K562 (cell line): ENCODE results near the gene ZNF649. TPM values are rescaled to one million over a fixed set of nuclear protein-coding genes. Genes with fewer than 3 reads are reported as not detected.

Experiments used
- ATAC-seq: fragments of 200-7000 bp; cut with Tn5 transposase; 3 replicates; pipeline ENCODE4 v1.9.1; 2020; ENCODE audit warnings: moderate library complexity
- BruUV-seq: library from RNA; stranded (reverse); fragments of 400-500 nt; replicated peaks from 2 replicates; lab custom pipeline; 2021; lab: Mats Ljungman, UMichigan
- CTCF ChIA-PET: fragments of 300-600 bp; formaldehyde crosslinking; extraction: SDS; loops from one replicate; lab custom pipeline; 2021; ENCODE audit warnings: low intra/inter-chr PET ratio; lab: Yijun Ruan, JAX
- POLR2A ChIA-PET: fragments of 300-600, 350-650 bp; sonication (Branson Sonifier 250); formaldehyde crosslinking; extraction: SDS; loops from one replicate; lab custom pipeline; 2021; ENCODE audit warnings: antibody characterized with exemption, inconsistent platforms; lab: Yijun Ruan, JAX
- DNase-seq, 4 experiments: peaks; one replicate each; pipeline versions ENCODE4 v3.0.0 to v3.0.0-alpha.2; 2011 to 2018; ENCODE audit warnings: low spot score in 3 of 4, mixed read lengths in 3 of 4; ENCODE audit errors: extremely low read depth in 1 of 4
- FAIRE-seq: peaks from 2 replicates; lab custom pipeline; 2011; peaks lifted over from hg19 to GRCh38; lab: Jason Lieb, UNC
- H2AFZ ChIP-seq: 2 replicates; pipeline ENCODE4 v1.6.0; 2011; ENCODE audit warnings: low read depth, low read length, control low read depth, inconsistent platforms
- H3K27ac ChIP-seq: fragments of 200-600 bp; 3 replicates; pipeline ENCODE4 v1.8.0; 2011; ENCODE audit warnings: low read depth, mild to moderate bottlenecking, control low read depth, inconsistent platforms, low read length, moderate library complexity, mixed read lengths; ENCODE audit errors: extremely low read depth
- H3K27me3 ChIP-seq, 2 experiments: fragments of 300-600 bp in 1 of 2; 2 replicates in 1 of 2; 3 replicates in 1 of 2; pipeline versions ENCODE4 v1.6.0 to v1.8.0; 2011; ENCODE audit warnings: inconsistent platforms in 2 of 2, low read length in 2 of 2, mild to moderate bottlenecking in 1 of 2, mixed read lengths in 1 of 2, moderate library complexity in 1 of 2; ENCODE audit not compliant: control insufficient read depth in 2 of 2, insufficient read depth in 2 of 2
- H3K36me3 ChIP-seq: fragments of 300-600 bp; 3 replicates; pipeline ENCODE4 v1.8.0; 2011; ENCODE audit warnings: mild to moderate bottlenecking, low read length, inconsistent platforms; ENCODE audit not compliant: control insufficient read depth, insufficient read depth
- H3K4me1 ChIP-seq, 2 experiments: fragments of 200-600 bp in 1 of 2; replicated peaks in 1 of 2; 2 replicates in 1 of 2; 3 replicates in 1 of 2; pipeline versions ENCODE4 v1.5.1 to v1.8.0; 2011; ENCODE audit warnings: inconsistent platforms in 2 of 2, low read length in 2 of 2, mild to moderate bottlenecking in 1 of 2, mixed read lengths in 1 of 2, moderate library complexity in 1 of 2; ENCODE audit not compliant: control insufficient read depth in 2 of 2, insufficient read depth in 2 of 2
- H3K4me2 ChIP-seq: 2 replicates; pipeline ENCODE4 v1.6.1; 2011; ENCODE audit warnings: low read length, control low read depth, inconsistent platforms, mixed read lengths; ENCODE audit not compliant: insufficient read depth
- H3K4me3 ChIP-seq: fragments of 200-600 bp; sonication (generic), shearing (Covaris generic); 2 replicates; pipeline ENCODE4 v1.5.1; 2016; ENCODE audit warnings: control low read depth, inconsistent platforms
- H3K79me2 ChIP-seq: fragments of 200-600 bp; 3 replicates; pipeline ENCODE4 v1.8.0; 2011; ENCODE audit warnings: low read length, inconsistent platforms; ENCODE audit not compliant: control insufficient read depth, insufficient read depth
- H3K9ac ChIP-seq, 2 experiments: 2 replicates each; pipeline versions ENCODE4 v1.6.0 to v1.6.1; 2011; ENCODE audit warnings: low read depth in 2 of 2, low read length in 2 of 2, control low read depth in 1 of 2, inconsistent platforms in 1 of 2, mild to moderate bottlenecking in 1 of 2, mixed read lengths in 1 of 2; ENCODE audit not compliant: insufficient read depth in 1 of 2
- H3K9me1 ChIP-seq: one replicate; pipeline ENCODE4 v1.6.0; 2011; ENCODE audit warnings: inconsistent platforms, mild to moderate bottlenecking, low read length, moderate library complexity; ENCODE audit not compliant: control insufficient read depth, insufficient read depth
- H3K9me3 ChIP-seq: replicated peaks from 2 replicates; pipeline ENCODE4 v1.5.1; 2011; ENCODE audit warnings: low read depth, low read length, inconsistent platforms; ENCODE audit not compliant: control insufficient read depth, insufficient read depth
- H4K20me1 ChIP-seq: replicated peaks from 2 replicates; pipeline ENCODE4 v1.6.1; 2011; ENCODE audit warnings: low read length, inconsistent platforms, mixed read lengths; ENCODE audit not compliant: control insufficient read depth, insufficient read depth
- BCL6 ChIP-seq: fragments of 250-450 bp; sonication (Bioruptor Pico); IDR thresholded peaks from 2 replicates; pipeline ENCODE4 v1.4.0; 2020
- CEBPB ChIP-seq: fragments of 450-650 bp; IDR thresholded peaks from 2 replicates; pipeline ENCODE4 v1.6.1; 2016; ENCODE audit warnings: missing genetic modification characterization, missing compliant biosample characterization
- MTF1 ChIP-seq: fragments of 250-450 bp; sonication (Bioruptor Pico); IDR thresholded peaks from 2 replicates; pipeline ENCODE4 v1.9.0; 2021; ENCODE audit warnings: moderate library complexity, mild to moderate bottlenecking, inconsistent platforms, borderline replicate concordance
- POLR2B ChIP-seq: fragments of 450-650 bp; IDR thresholded peaks from 2 replicates; pipeline ENCODE4 v1.6.1; 2018; ENCODE audit warnings: low read depth; ENCODE audit not compliant: partially characterized antibody
- POLR2G ChIP-seq: fragments of 200-400 bp; formaldehyde crosslinking; IDR thresholded peaks from 2 replicates; pipeline ENCODE4 v1.6.1; 2017; ENCODE audit warnings: low read depth, mild to moderate bottlenecking, antibody characterized with exemption, low read length, moderate library complexity
- ZNF347 ChIP-seq: fragments of 450-650 bp; formaldehyde crosslinking; IDR thresholded peaks from 2 replicates; pipeline ENCODE4 v1.4.0; 2020; ENCODE audit warnings: low read depth, mild to moderate bottlenecking, moderate library complexity
- WGBS: fragments of 100-300 bp; shearing (Covaris generic); methylation state at CpG from one replicate; pipeline ENCODE4 v1.1.6; 2016; ENCODE audit warnings: low coverage, mixed read lengths; ENCODE audit not compliant: insufficient coverage; ENCODE audit errors: missing lambda C conversion rate; 5-methylcytosine and 5-hydroxymethylcytosine counted together
- in situ Hi-C: fragments of 300-500 bp; cut with MboI; formaldehyde crosslinking; loops from 4 replicates; pipeline ENCODE4 v1.15.0; 2018; ENCODE audit warnings: inconsistent platforms, mixed read lengths
- intact Hi-C: fragments of 100-400 bp; cut with micrococcal nuclease; formaldehyde crosslinking; loops from 2 replicates; pipeline ENCODE4 v1.14.2; 2022
- polyA plus RNA-seq, 8 experiments: library from polyadenylated mRNA; depleted of rRNA in 4 of 8; stranded (reverse) in 5 of 8; unstranded in 3 of 8; fragments of >200 nt; fragmentation: Nextera tagmentation in 2 of 8; fragmentation: Illumina TruSeq in 1 of 8; extraction: Ambion mirVana in 2 of 8; extraction: Trizol in 1 of 8; gene quantifications; 2 replicates each; pipeline versions ENCODE4 v1.2.1 to v1.2.3, GENCODE V29; 2011 to 2014; ENCODE audit warnings: inconsistent platforms in 1 of 8, missing spikeins in 1 of 8
- total RNA-seq, 7 experiments: library from RNA; depleted of rRNA in 6 of 7; stranded (reverse); fragments of >200 nt in 6 of 7; fragmentation: Illumina TruSeq in 2 of 7; extraction: Trizol in 2 of 7; gene quantifications; 2 replicates each; pipeline versions ENCODE4 v1.2.1 to v1.2.3, GENCODE V29; 2011 to 2021; ENCODE audit warnings: low replicate concordance in 1 of 7
- TF ChIP-seq, protein P1 (sequence below), 2 experiments: fragments of 450-650 bp; formaldehyde crosslinking in 1 of 2; IDR thresholded peaks; 2 replicates each; pipeline versions ENCODE4 v1.4.0 to v1.6.1; 2014 to 2020; ENCODE audit warnings: mild to moderate bottlenecking in 2 of 2, borderline replicate concordance in 1 of 2, low read depth in 1 of 2

ZNF649 gene
- total and polyA plus RNA-seq, 9 of the 15 experiments (the other 6 are each of a cell fraction or from before 2014, with no cell fraction given) = 1.4 to 14.9 (median 8.3) TPM

GRCh38 chr19:51919606-51920005 lies 14.8 kb upstream of the ZNF649 start:
- no peak for FAIRE-seq
- CTCF ChIA-PET = no interaction called here
- intact Hi-C loops = no loop called here
- 7% methylated on average over 3 of the region's 3 CpGs for WGBS
- POLR2A ChIA-PET = no interaction called here
- no peaks in the 10 kb centered on the region for H3K9me1 ChIP-seq
- peaks cover 22% of the 10 kb centered on the region for H3K9me3 ChIP-seq
- no peaks in the 10 kb centered on the region for H4K20me1 ChIP-seq
- TF ChIP-seq, protein P1, sequence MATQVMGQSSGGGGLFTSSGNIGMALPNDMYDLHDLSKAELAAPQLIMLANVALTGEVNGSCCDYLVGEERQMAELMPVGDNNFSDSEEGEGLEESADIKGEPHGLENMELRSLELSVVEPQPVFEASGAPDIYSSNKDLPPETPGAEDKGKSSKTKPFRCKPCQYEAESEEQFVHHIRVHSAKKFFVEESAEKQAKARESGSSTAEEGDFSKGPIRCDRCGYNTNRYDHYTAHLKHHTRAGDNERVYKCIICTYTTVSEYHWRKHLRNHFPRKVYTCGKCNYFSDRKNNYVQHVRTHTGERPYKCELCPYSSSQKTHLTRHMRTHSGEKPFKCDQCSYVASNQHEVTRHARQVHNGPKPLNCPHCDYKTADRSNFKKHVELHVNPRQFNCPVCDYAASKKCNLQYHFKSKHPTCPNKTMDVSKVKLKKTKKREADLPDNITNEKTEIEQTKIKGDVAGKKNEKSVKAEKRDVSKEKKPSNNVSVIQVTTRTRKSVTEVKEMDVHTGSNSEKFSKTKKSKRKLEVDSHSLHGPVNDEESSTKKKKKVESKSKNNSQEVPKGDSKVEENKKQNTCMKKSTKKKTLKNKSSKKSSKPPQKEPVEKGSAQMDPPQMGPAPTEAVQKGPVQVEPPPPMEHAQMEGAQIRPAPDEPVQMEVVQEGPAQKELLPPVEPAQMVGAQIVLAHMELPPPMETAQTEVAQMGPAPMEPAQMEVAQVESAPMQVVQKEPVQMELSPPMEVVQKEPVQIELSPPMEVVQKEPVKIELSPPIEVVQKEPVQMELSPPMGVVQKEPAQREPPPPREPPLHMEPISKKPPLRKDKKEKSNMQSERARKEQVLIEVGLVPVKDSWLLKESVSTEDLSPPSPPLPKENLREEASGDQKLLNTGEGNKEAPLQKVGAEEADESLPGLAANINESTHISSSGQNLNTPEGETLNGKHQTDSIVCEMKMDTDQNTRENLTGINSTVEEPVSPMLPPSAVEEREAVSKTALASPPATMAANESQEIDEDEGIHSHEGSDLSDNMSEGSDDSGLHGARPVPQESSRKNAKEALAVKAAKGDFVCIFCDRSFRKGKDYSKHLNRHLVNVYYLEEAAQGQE (IDR thresholded peaks at IDR 0.05; ENCODE audit: borderline replicate concordance) = no peak
- TF ChIP-seq, protein P1 (CRISPR knock-in tag; IDR thresholded peaks at IDR 0.05; ENCODE audit: low read depth) = no peak
- no peak for TF ChIP-seq ZNF347
- no peak for TF ChIP-seq CEBPB (tag)
- TF ChIP-seq POLR2B = no peak
- no peak for TF ChIP-seq POLR2G
- TF ChIP-seq BCL6 (CRISPR knock-in tag) = no peak
- TF ChIP-seq MTF1 (CRISPR knock-in tag) = no peak
- TF ChIP-seq, all 486 proteins: peak for 0
- Histone ChIP-seq H3K27me3 (no peaks in the 10 kb centered on the region), H3K36me3 (no peaks in the 10 kb centered on the region), H3K27ac (no peak overlapping the region), H3K9ac (no peak overlapping the region), H3K4me2 (no peak overlapping the region), H3K4me3 (no peak overlapping the region), H3K79me2 (no peaks in the 10 kb centered on the region), H3K4me1 (no peaks in the 10 kb centered on the region), H2AFZ (no peak overlapping the region)
- DNase-seq (no peak), ATAC-seq (no peak)
- in situ Hi-C loops = no loop called here
- no TSS peak for BruUV-seq
